Subcutaneous adipose tissue (tissue), 4 donors: ENCODE results near the gene HPSE. TPM values are rescaled to one million over a fixed set of nuclear protein-coding genes. Genes with fewer than 3 reads are reported as not detected.

Experiments used
- CTCF ChIP-seq: fragments of 450-650 bp; IDR thresholded peaks from one replicate; pipeline ENCODE4 v1.5.1; 2016; ENCODE audit warnings: low read depth, mild to moderate bottlenecking, control low read depth, antibody characterized with exemption, moderate library complexity
- total RNA-seq, 4 donors: library from RNA; depleted of rRNA; stranded (reverse); fragments of >200 nt; gene quantifications; one replicate each; pipeline ENCODE4 v1.1.0, GENCODE V29; 2016

Gene HPSE
- total RNA-seq: 1 to 10 TPM in 3 of 4 donors, under 1 TPM in 1; 0.75 to 5.4 (median 2.6) TPM

GRCh38 chr4:83334425-83335241 lies at the start of gene HPSE:
Gene HPSE (minus strand): TSS chr4:83334848. CDS start chr4:83334782, 66 bp downstream.
- TF ChIP-seq CTCF: no peak

- no peak for TF ChIP-seq CTCF
These were observed 48.2 kb upstream of the HPSE start for GRCh38 chr4:83382850-83383249.

- no peak for TF ChIP-seq CTCF
These were observed 46.5 kb upstream of the HPSE start for GRCh38 chr4:83381173-83381572.

GRCh38 chr4:83378419-83378818 lies 43.8 kb upstream of the HPSE start:
- no peak for TF ChIP-seq CTCF

GRCh38 chr4:83372931-83373330 lies 38.3 kb upstream of the HPSE start:
- TF ChIP-seq CTCF: no peak

GRCh38 chr4:83371936-83372335 lies 37.3 kb upstream of the HPSE start:
- no peak for TF ChIP-seq CTCF

- TF ChIP-seq CTCF: no peak
These were observed 36.6 kb upstream of the HPSE start for GRCh38 chr4:83371235-83371634.
